Measurements from ENCODE around the gene RCSD1. TPM values are rescaled to one million over a fixed set of nuclear protein-coding genes. Genes with fewer than 3 reads are reported as not detected.
A peak's percentile ranks its signal among the peaks of the same experiment; 100 is the strongest.
"Not testable (repeated sequence)": the region's sequence is repeated elsewhere in the genome, so short reads cannot be mapped to it uniquely, and the experiment has no call there.

The RCSD1 gene
- total RNA-seq, 1 donor from 2014 or later, result 121 TPM

GRCh38 chr1:167710836-167711235, 80.8 kb downstream of the RCSD1 start:
- DNase-seq (ENCODE audit: low read depth), result no peak

GRCh38 chr1:167711797-167712196, 81.8 kb downstream of the RCSD1 start:
- no peak for DNase-seq (ENCODE audit: low read depth)

GRCh38 chr1:167713330-167714081, 83.5 kb downstream of the RCSD1 start:
- no peak for DNase-seq (ENCODE audit: low read depth)

- no peak for DNase-seq (ENCODE audit: low read depth)
Measured at GRCh38 chr1:167714098-167714438, 84.0 kb downstream of the RCSD1 start.

- peak; percentile 86 for DNase-seq (ENCODE audit: low read depth)
Measured at GRCh38 chr1:167714439-167715156, 84.6 kb downstream of the RCSD1 start.

GRCh38 chr1:167715157-167715999, 85.3 kb downstream of the RCSD1 start:
- peak; percentile 89 for DNase-seq (ENCODE audit: low read depth)

- peak; percentile 27 for DNase-seq (ENCODE audit: low read depth)
Measured at GRCh38 chr1:167716000-167716271, 85.9 kb downstream of the RCSD1 start.

GRCh38 chr1:167717351-167717750, 87.3 kb downstream of the RCSD1 start:
- no peak for DNase-seq (ENCODE audit: low read depth)

- no peak for DNase-seq (ENCODE audit: low read depth)
Measured at GRCh38 chr1:167718914-167719691, 89.1 kb downstream of the RCSD1 start.

GRCh38 chr1:167719715-167720421, 89.8 kb downstream of the RCSD1 start:
- DNase-seq (ENCODE audit: low read depth), result not testable (repeated sequence)

- DNase-seq (ENCODE audit: low read depth), result peak; percentile 66
Measured at GRCh38 chr1:167720965-167721616, 91.1 kb downstream of the RCSD1 start.

GRCh38 chr1:167721617-167722151, 91.7 kb downstream of the RCSD1 start, which contains the start of gene MPZL1:
Gene MPZL1 (plus strand): TSS chr1:167721982. CDS start chr1:167722152, 170 bp downstream.
- DNase-seq (ENCODE audit: low read depth), result peak; percentile 95

- DNase-seq (ENCODE audit: low read depth), result peak; percentile 47
Measured at GRCh38 chr1:167722152-167722869, 92.3 kb downstream of the RCSD1 start.

- DNase-seq (ENCODE audit: low read depth), result no peak
Measured at GRCh38 chr1:167722870-167723251, 92.8 kb downstream of the RCSD1 start.

GRCh38 chr1:167723707-167724323, 93.8 kb downstream of the RCSD1 start:
- DNase-seq (ENCODE audit: low read depth), result no peak

- DNase-seq (ENCODE audit: low read depth), result no peak
Measured at GRCh38 chr1:167726008-167726407, 96.0 kb downstream of the RCSD1 start.

- DNase-seq (ENCODE audit: low read depth), result no peak
Measured at GRCh38 chr1:167728818-167729410, 98.9 kb downstream of the RCSD1 start.

GRCh38 chr1:167734227-167734626, 104.2 kb downstream of the RCSD1 start:
- DNase-seq (ENCODE audit: low read depth), result no peak

Data from myocyte (in vitro differentiated cells).